ENCODE results near the gene STX11.

GRCh38 chr6:144149894-144150709, at the start of gene STX11:
- no peak for TF ChIP-seq EZH2 (optimal IDR thresholded peaks at IDR 0.05; ENCODE audit: low read depth, low read length)
- TF ChIP-seq EZH2phosphoT487 (IDR thresholded peaks at IDR 0.05; ENCODE audit: low read length), result no peak
- no peak for TF ChIP-seq CTCF (IDR thresholded peaks at IDR 0.05; ENCODE audit: low read length)
